Measurements from ENCODE around the gene SDR9C7.

DNA sequence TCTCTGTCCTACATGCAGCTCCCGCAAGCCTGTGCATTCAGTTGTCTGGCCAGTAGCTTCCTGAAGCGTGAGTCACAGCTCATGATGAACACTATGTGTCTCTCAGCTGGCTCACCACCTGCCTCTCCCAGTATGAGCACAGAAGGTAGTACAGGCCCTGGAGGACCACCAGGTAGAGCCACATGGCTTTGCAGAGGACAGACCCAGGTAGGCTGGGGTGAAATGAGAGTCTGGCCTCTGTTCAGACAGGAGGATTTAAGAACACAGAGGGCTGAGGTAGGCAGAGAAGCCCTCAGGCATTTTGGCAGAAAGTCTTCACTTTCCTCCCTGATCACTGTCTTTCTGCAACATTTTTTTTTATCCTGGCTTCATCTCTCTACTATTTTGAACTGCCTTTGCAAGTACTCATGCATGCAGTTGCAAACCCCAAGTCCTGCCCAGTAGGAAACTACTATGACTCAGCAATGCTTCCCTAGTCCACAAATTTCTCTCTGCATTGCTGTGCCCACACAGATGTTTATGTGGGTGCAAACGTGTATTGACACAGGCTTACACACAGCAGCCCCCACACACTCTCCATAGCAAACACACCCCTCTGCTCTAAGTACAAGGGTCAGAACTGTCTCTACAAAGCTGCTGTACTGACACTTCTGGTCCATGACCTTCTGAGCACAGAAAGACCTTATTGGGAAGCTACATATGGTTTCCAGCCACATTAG lies 7.2 kb upstream of the SDR9C7 start:
- TF ChIP-seq POLR2AphosphoS5 (IDR thresholded peaks at IDR 0.05) = no peak
- TF ChIP-seq, protein P1, sequence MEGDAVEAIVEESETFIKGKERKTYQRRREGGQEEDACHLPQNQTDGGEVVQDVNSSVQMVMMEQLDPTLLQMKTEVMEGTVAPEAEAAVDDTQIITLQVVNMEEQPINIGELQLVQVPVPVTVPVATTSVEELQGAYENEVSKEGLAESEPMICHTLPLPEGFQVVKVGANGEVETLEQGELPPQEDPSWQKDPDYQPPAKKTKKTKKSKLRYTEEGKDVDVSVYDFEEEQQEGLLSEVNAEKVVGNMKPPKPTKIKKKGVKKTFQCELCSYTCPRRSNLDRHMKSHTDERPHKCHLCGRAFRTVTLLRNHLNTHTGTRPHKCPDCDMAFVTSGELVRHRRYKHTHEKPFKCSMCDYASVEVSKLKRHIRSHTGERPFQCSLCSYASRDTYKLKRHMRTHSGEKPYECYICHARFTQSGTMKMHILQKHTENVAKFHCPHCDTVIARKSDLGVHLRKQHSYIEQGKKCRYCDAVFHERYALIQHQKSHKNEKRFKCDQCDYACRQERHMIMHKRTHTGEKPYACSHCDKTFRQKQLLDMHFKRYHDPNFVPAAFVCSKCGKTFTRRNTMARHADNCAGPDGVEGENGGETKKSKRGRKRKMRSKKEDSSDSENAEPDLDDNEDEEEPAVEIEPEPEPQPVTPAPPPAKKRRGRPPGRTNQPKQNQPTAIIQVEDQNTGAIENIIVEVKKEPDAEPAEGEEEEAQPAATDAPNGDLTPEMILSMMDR (IDR thresholded peaks at IDR 0.05) = no peak
- no peak for TF ChIP-seq EP300 (IDR thresholded peaks at IDR 0.05)
- TF ChIP-seq POLR2A (IDR thresholded peaks at IDR 0.05) = no peak

All from gastroesophageal sphincter (tissue), 3 donors.